RCC 7860 (cell line): ENCODE data around the gene PPIE.
"Not testable (repeated sequence)": the region's sequence is repeated elsewhere in the genome, so short reads cannot be mapped to it uniquely, and the experiment has no call there.

Source experiments
- DNase-seq: peaks from one replicate; pipeline ENCODE4 v3.0.0-alpha.2; 2015; ENCODE audit warnings: low spot score
- FAIRE-seq: peaks from 2 replicates; lab custom pipeline; 2012; peaks lifted over from hg19 to GRCh38; lab: Jason Lieb, UNC

PPIE gene

GRCh38 chr1:39776886-39777285 lies 38.2 kb downstream of the PPIE start:
- FAIRE-seq, result no peak
- no peak for DNase-seq

GRCh38 chr1:39777306-39777705 lies 38.6 kb downstream of the PPIE start:
- no peak for FAIRE-seq
- no peak for DNase-seq

GRCh38 chr1:39777896-39778295 lies 39.2 kb downstream of the PPIE start:
- not testable (repeated sequence) for FAIRE-seq, DNase-seq

- not testable (repeated sequence) for DNase-seq, FAIRE-seq
These were observed 39.9 kb downstream of the PPIE start for GRCh38 chr1:39778463-39779099.

- FAIRE-seq (no peak), DNase-seq (no peak)
These were observed 40.5 kb downstream of the PPIE start for GRCh38 chr1:39779137-39779536.

GRCh38 chr1:39779821-39780220 lies 41.1 kb downstream of the PPIE start:
- FAIRE-seq, result no peak
- no peak for DNase-seq

- no peak for FAIRE-seq
- no peak for DNase-seq
These were observed 42.6 kb downstream of the PPIE start for GRCh38 chr1:39781349-39781715.

GRCh38 chr1:39782103-39782502 lies 43.4 kb downstream of the PPIE start:
- DNase-seq, result no peak
- FAIRE-seq, result no peak

- DNase-seq, FAIRE-seq: not testable (repeated sequence)
These were observed 44.0 kb downstream of the PPIE start for GRCh38 chr1:39782685-39783084.

- not testable (repeated sequence) for DNase-seq, FAIRE-seq
These were observed 47.8 kb downstream of the PPIE start for GRCh38 chr1:39786303-39787107.

GRCh38 chr1:39787108-39787375 lies 48.4 kb downstream of the PPIE start:
- not testable (repeated sequence) for FAIRE-seq, DNase-seq

- FAIRE-seq, result no peak
- no peak for DNase-seq
These were observed 48.8 kb downstream of the PPIE start for GRCh38 chr1:39787468-39787867.

GRCh38 chr1:39787964-39788363 lies 49.3 kb downstream of the PPIE start:
- FAIRE-seq, DNase-seq: not testable (repeated sequence)

- no peak for DNase-seq
- FAIRE-seq, result no peak
These were observed 49.7 kb downstream of the PPIE start for GRCh38 chr1:39788426-39788757.

- FAIRE-seq, result no peak
- peak; percentile 25 for DNase-seq
These were observed 50.3 kb downstream of the PPIE start, which contains the start of gene BMP8B for GRCh38 chr1:39788758-39789570. BMP8B (minus strand) TSS chr1:39788865; CDS start chr1:39788485, 380 bp downstream.

GRCh38 chr1:39789571-39790110 lies 51.0 kb downstream of the PPIE start:
- FAIRE-seq (no peak), DNase-seq (peak; percentile 5)

GRCh38 chr1:39791838-39792237 lies 53.2 kb downstream of the PPIE start:
- DNase-seq (no peak), FAIRE-seq (no peak)

GRCh38 chr1:39795651-39796050 lies 57.0 kb downstream of the PPIE start:
- FAIRE-seq (no peak), DNase-seq (no peak)

- FAIRE-seq, result peak; percentile 80
- DNase-seq, result peak; percentile 95
These were observed 60.4 kb downstream of the PPIE start for GRCh38 chr1:39798859-39799769.

GRCh38 chr1:39799770-39800470 lies 61.2 kb downstream of the PPIE start:
- DNase-seq, result peak; percentile 91

More at GRCh38 chr1:39799770-39800470, 61.2 kb downstream of the PPIE start:
- peak; percentile 79 for FAIRE-seq
